HPDE6-E6E7 (cell line): ENCODE results near the gene TRUB2.
"Not testable (repeated sequence)": the region's sequence is repeated elsewhere in the genome, so short reads cannot be mapped to it uniquely, and the experiment has no call there.

ENCODE experiments used
- DNase-seq: peaks from one replicate; pipeline ENCODE4 v3.0.0; 2011; ENCODE audit warnings: missing footprints; ENCODE audit errors: extremely low spot score

TRUB2 gene

DNA sequence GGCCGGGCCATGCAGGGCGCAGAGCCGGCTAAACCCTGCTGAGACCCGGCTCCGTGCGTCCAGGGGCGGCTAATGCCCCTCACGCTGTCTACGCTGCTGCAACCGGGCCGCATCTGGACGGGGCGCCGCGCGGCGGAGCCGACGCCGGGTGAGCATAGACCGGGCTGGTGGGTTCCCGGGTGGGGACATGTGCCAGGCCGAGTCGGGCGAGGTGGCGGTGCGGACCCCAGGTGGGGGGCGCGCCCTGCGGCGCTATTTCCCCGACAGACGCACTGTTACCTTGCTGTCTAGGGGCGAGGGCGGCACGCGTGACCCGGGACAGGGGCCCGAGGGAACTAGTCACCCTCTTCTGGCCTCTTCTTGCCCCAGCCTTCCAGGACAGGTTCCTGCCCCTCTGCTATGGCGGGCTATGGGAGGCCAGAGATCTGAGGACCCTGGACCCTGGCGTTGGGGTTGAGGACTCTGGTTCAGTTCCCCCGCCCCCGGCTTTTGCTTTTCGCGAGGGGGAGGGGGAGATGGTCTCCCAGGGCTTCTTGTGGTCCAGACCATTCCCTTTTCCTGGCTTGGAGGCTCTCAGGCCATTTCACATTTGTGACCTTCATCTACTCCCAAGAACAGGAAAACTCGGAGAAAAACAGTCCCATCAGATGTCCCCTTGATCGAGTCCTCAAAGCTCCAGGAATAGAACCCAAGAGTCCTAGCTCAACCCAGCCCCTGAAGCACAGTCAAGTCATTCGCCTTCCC is 18.6 kb upstream of the TRUB2 start:
- DNase-seq = no peak

DNA sequence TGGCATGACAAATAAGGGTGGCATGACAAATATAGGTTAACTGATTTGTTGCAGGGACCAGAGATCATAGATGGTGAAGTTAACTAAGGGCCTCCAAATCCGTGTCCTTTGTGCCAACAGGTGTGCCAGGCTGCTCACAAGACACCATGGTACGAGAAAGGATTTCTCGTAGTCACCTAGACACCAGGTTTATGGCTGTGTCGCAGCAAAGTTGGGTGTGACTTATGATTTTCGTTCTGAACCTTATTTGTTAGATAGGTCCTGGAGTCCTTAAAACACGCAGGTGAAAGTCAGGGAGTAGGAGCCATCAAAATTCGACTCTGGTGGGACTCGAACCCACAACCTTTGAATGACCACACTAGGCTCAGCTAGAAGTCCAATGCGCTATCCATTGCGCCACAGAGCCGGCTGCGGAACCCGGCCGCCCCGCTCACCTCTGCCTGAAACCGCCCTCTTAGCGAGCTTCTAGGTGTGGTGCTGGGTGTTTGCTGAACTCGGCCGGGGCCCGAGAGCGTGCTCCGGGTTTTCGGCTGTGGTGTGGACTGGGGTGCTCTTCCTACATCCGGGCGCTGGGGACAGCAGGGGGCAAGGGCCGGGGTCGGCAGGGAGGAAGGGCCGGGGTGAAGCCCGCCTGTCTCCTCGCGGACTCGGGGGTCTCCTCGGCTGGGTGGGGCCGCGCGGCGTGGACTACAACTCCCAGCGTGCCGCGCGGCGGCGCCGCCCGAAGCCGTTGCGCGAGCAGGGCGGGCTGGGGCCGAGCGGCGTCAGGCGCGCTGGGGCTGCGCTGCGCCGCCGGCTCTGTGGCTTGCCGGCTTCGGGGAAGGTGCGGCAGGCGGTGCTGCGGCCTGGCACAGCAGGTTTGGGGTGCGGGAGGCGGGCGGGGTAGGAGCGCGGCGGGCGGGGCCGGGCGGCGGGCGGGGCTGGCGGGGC is 17.8 kb upstream of the TRUB2 start, which contains the start of gene SLC27A4:
Gene SLC27A4 (plus strand): TSS at position 767 of the 930 bp plus-strand sequence. CDS start 2,606 bp downstream, outside the sequence.
- DNase-seq = peak; percentile 94

DNA sequence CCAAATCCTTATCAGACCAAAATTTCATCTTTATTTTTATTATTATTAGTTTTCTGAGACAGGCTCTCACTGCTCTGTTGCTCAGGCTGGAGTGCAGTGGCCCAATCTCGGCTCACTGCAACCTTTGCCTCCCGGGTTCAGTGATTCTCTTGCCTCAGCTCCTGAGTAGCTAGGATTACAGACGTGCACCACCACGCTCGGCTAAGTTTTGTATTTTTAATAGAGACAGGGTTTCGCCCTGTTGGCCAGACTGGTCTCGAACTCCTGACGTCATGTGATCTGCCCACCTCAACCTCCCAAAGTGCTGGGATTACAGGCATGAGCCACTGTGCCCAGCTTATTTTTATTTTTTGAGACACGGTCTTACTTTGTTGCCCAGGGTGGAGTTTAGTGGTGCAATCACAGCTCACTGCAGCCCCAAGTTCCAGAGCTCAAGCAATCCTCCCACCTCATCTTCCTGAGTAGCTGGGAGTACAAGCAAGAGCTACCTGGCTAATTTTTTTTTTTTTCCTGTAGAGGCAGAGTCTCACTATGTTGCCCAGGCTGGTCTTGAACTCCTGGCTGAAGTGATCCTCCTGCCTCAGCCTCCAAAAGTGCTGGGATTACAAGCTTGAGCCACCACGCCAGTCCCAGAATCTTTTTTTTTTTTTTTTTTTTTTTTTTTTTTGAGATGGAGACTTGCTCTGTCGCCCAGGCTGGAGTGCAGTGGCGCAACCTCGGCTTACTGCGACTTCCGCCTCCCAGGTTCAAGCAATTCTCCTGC is 16.8 kb upstream of the TRUB2 start:
- not testable (repeated sequence) for DNase-seq

DNA sequence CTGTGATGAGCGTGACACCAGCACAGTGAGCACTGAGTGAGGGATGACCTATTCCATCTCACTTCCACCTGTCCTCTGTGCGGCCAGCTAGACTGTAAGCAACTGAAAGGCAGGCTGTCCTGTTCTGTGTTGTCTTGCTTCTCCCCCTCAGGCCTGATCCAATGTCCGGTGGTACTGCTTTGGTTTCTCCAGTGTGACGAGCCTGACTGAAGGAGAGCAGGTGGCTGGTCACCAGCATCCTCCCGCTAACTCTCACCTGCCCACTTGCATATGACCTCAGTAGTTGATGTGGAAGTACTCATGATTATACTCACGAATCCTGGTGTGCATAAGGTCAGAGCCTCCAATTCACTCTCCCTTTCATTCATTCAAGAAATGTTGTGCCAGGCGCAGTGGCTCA is 15.7 kb upstream of the TRUB2 start:
- DNase-seq = no peak

DNA sequence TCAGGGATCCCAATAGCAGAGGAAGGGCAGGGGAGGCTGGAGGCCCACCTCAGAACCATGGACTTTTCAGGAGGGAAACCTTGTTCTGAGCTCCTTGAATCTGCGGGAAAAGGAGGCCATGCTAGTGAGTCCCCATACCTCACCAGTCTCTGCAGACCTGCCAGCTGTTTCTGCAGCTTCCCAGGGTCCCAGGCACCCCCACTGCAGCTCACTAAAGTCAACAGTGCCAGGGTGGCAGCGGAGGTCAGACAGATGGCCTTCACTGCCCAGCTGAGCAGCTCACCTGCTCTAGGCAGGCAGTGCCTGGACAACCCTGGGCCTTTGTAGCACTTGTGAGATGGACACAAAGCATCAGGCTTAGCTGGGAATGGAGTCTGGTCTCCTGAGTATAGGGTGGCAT is 13.7 kb upstream of the TRUB2 start:
- no peak for DNase-seq

DNA sequence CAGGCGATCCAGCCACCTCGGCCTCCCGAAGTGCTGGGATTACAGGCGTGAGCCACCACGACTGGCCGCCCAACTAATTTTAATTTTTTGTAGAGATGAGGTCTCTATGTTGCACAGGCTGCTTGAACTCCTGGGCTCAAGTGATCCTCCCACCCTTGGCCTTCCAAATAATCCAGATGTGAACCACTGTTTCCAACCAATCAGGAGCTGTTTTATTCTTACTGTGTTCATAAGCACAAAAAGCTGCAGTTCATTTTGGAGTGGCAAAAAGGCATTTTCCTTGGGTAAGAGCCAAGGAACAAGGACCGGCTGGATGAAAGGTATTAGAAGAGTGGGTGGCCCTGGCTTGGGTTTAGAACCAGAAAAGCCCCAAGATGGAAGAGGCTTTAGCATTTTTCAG is 12.9 kb upstream of the TRUB2 start:
- DNase-seq = no peak

DNA sequence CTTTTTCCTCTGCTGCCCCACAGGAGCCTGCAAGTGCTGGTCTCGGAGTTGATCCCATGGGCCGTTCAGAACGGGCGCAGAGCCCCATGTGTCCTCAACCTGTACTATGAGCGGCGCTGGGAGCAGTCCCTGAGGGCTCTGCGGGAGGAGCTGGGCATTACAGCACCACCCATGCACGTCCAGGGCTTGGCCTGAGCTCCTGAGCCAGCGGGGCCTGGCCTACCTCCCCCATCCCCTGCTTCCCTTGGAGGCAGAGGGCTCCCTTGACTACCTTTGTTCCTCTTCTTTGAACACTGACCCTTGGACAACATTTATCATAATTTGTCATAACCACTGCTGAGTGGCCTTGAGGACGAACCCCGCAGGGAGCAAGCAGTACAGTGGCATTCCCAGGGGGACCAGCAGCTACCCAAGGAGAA is 11.2 kb upstream of the TRUB2 start:
- DNase-seq = no peak

DNA sequence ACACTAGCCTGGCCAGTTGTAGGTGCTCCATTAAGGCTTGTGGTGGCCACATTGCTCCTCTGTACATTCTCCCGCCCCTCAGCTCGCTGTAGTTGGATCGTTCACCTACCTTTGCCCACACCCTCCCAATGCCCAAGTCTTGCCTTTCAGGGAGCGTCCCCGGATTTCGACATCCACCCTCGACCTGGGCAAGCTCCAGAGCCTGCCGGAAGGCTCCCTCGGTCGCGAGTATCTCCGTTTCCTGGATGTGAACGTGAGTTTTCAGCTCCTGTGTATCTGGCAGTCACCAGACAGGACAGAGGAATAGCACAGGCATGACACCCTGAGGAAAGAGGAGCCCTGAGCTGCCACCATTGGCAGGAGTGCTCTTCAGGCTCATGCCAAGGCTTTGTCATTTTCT is 3.4 kb upstream of the TRUB2 start:
- DNase-seq = no peak

DNA sequence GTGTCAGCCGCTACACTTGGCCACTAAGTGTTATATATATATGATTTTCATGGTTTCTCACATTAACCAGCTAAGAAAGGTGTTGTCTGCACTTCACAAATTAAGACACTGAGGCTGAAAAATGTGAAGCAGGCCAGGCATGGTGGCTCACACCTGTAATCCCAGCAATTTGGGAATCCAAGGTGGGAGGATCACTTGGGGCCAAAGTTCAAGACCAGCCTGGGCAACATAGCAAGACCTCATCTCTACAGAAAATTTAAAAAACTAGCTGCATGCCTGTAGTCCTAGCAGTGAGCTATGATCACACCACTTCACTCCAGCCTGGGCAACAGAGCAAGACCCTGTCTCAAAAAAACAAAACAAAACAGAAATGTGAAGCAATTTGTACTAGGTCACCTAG is 2.2 kb upstream of the TRUB2 start:
- DNase-seq = no peak

DNA sequence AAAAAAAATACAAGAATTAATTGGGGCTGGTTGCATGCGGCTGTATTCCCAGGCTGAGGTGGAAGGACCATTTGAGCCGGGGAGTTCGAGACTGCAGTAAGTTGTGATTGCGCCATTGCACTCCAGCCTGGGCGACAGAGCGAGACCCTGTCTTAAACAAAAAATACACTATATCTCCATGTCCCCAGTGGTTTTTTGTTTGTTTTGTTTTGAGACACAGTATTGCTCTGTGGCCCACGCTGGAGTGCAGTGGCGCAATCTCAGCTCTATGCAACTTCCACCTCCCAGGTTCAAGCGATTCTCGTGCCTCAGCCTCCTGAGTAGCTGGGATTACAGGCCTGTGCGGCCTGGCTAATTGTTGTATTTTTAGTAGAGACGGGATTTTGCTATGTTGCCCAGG is 1.5 kb upstream of the TRUB2 start:
- no peak for DNase-seq

DNA sequence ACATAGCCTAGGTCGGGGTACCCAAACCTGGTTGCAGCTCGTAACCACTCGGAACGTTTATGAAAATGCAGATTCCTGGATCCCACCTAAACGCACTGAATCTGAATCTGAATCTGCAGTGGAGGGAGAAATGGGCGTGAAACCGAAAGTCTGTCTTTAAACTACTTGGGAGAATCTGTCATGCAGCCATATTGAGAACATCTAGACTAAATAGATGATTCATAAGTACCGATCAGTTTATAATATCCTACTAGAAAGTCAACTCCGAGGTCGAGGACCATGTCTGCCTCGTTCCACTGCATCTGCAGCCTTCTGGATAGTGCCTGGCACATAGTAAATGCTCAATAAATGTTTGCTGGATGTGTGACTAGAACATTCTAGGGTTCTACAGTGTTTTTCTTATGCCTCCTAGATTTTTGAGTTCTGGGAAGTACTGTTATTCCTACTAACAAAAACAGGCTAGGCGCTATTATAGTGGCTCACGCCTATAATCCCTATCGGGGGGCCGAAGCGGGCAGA is 1.0 kb upstream of the TRUB2 start:
- DNase-seq = no peak

DNA sequence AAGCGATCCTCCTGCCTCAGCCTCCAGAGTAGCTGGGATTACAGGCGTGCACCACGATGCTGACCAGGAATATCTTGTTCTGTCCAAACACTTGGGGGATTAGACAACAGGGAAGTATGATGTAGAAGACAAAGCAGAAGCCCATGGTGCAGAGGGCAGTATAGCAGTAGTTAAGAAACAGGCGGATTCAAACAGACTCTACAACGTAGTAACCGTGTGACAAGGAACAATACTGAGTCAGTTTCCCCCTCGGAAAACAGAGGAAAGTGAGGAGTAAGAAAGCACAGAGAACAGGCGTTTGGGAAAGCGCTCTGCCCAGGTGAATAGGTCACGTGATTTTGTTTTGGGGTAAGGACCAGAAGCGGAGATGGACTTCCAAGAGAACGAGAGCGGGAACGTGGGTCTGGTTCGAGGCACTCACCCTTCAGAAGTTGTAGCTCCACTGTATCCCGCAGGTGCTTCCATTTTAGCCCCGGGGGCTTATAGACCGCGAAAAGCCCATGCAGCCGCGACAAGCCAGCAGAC is 306 bp downstream of the TRUB2 start:
- DNase-seq = no peak

DNA sequence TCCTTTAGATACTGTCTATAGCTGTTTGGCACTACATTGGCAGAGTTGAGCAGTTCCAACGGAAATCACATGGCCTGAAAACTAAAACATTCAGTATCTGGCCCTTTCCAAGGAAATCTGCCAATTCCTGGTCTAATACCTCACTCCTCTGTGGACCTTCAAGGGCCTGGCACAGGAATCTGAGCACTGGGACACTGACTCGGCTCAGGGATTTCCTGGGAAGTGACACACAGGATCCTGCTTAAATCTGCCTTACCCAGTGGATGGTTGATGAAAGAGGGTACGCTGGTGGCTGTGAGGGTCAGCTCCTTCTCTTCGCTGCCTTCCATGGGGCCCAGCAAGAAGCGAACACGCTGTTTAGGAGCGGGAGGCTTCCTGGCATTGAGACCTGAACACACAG is 904 bp downstream of the TRUB2 start:
- DNase-seq = no peak

DNA sequence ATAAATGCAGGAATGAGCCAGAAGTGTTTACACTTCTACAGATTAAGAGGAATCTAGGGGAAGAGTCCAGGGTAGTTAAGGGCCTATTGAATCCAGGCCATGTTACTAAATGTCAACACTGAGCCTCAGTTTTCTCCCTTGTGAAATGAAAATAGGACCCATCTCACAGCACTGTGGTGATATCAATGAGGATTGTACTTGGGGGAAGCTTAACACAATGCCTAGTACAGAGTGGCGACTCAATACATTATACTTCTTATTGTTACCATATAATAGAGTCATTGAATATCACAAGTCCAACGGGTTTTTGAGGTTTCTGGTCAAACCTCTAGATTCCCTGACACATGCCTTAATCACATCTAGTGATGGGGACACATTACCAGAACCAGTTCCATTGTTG is 4.6 kb downstream of the TRUB2 start:
- no peak for DNase-seq

DNA sequence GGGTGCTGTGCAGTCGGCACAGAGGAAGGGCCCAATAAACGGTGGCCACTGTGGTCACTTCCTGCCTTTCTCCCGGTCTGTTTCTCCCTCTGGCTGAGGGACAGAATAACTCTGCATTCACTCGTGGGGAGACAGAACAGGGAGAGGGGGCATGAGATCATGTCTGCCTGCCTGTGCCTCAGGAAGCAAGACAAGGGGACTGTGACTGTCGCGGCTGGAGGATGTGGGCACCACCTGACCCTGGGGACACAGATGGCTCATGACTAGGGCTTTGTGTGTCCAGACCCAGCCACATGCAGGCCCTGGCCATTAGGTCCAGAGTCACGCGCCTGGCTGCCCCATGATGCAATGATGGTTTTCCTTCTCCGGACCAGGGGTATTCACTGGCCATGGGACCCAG is 5.8 kb downstream of the TRUB2 start:
- DNase-seq = no peak

DNA sequence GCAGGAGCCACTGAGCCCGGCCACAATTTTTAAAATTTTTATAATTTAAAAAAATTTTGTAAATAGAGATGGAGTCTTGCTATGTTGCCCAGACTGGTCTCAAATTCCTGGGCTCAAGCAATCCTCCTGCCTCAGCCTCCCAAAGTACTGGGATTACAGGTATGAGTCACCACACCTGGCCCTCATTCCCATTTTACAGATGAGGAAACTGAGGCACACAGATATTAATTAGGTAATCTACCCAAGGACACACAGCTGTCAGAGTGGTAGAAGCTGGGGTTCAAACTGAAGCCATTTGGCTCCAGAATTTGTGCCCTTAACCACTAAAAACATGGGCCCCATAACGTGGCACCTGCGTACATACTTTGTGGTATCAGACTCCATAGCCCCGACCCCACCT is 7.5 kb downstream of the TRUB2 start:
- no peak for DNase-seq

DNA sequence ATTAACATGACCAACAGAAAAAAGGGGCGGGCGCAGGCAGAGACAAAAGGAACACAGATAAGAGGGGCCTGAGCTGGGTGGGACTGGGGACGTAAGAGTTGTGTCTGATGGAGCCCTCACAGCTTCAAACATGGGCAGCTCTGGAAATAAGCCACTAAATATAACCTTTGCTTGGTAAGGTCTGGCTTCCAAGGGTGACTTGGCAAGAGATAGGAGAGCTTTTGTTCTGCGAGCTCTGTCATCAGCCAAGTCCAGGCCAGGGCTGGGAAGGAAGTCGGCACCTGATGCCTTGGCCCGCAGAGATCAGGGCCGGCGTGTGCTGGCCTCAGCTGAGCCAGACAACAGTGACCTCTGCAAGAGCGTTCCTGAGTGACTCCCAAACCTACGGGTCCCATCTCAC is 11.8 kb downstream of the TRUB2 start:
- DNase-seq = no peak

DNA sequence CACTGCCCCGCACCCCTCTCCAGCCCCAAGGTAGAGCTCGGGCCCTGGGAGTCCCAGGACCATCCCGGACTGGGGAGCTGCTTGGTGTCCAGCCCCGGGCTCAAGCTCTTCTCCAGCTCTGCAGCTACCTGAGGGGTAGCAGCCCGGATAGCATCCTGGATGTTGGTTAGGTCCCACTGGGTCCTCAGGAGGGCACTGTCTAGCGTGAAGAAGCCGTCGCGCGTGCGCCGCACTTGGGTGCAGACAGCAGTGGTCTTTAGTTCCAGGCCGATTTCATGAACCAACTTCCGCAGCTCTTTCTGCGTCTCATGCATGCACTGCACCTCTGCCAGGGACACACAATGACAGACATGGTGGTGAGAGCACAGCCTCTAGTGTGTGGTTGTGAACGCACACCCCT is 12.7 kb downstream of the TRUB2 start:
- no peak for DNase-seq

DNA sequence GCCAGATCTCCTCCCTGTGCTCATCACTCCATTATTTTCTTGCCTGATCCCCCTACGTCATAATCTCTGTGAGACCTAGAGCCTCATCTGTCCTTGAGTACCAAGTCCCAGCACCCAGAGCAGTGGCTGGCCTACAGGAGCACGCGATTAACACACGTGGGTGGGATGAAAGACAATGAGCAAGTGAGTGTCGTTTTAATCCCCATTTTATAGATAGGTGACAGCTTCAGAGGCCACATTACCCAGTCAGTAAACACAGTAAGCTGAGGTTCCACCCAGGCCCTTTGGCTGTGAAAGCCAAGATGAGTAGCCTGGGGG is 17.3 kb downstream of the TRUB2 start:
- no peak for DNase-seq

DNA sequence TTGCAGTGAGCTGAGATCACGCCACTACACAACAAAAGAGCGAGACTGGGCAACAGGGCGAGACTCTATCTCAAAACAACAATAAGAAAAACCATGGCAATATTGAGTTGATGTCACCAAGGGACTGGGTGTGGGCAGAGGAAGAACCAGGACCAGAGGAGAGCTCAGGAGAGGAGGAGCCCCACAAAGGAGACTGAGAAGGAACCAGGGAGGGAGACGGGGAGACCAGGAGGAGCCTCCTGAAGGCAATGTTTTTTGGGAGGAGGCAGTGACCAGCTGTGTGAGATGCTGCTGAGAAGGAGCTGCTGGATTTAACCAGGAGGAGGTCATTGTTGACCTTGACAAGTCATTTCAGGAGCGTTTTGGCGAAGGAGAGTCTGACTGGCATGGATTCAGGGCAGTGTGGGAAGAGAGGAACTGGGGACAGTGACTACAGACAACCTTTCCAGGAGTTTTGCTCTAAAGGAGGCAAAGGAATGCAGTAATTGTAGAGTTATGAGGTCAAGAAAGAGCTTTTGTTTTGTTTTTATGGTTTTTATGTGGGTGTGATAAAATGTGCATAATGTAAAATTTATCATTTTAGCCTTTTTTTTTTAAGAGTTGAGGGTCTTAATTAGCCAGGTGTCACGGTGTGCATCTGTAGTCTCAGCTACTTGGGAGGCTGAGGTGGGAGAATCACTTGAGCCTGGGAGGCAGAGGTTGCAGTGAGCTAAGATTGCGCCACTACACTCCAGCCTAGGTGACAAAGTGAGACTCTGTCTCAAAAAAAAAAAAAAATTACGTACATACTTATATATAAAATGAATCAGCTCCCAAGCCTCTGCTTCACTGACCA is 17.9 kb downstream of the TRUB2 start:
- no peak for DNase-seq
